Thyroid gland (tissue), 4 donors: ENCODE results near the gene IL5RA. TPM values are rescaled to one million over a fixed set of nuclear protein-coding genes. Genes with fewer than 3 reads are reported as not detected.

Experiments
- DNase-seq, 2 donors: peaks; one replicate each; pipeline ENCODE4 v3.0.0-alpha.2; 2019
- H3K27ac ChIP-seq, 3 donors: fragments of 200-600 bp; sonication (generic); 1 replicate in 2 of 3; 2 replicates in 1 of 3; pipeline ENCODE4 v1.5.1; 2016 to 2019; ENCODE audit warnings: mild to moderate bottlenecking in 1 of 3, moderate library complexity in 1 of 3
- H3K27me3 ChIP-seq: fragments of 200-600 bp; sonication (generic); one replicate; pipeline ENCODE4 v1.5.1; 2019
- H3K36me3 ChIP-seq, 2 donors: fragments of 200-600 bp; sonication (generic); one replicate each; pipeline ENCODE4 v1.5.1; 2016 to 2019
- H3K4me1 ChIP-seq, 2 donors: fragments of 200-600 bp; sonication (generic); one replicate each; pipeline ENCODE4 v1.5.1; 2017 to 2019
- H3K4me3 ChIP-seq, 3 donors: fragments of 200-600 bp; sonication (generic); replicated peaks in 1 of 3; 1 replicate in 2 of 3; 2 replicates in 1 of 3; pipeline ENCODE4 v1.5.1; 2016; ENCODE audit warnings: mild to moderate bottlenecking in 1 of 3
- H3K9me3 ChIP-seq: fragments of 200-600 bp; sonication (generic); one replicate; pipeline ENCODE4 v1.5.1; 2017
- POLR2A ChIP-seq, 2 donors: fragments of 450-650 bp; IDR thresholded peaks; one replicate each; pipeline ENCODE4 v1.6.1; 2017; ENCODE audit warnings: antibody characterized with exemption in 2 of 2, mild to moderate bottlenecking in 2 of 2, moderate library complexity in 1 of 2
- WGBS, 2 donors: methylation state at CpG; one replicate each; pipeline ENCODE4 v1.1.5; 2017; 5-methylcytosine and 5-hydroxymethylcytosine counted together
- intact Hi-C: fragments of 100-400 bp; cut with DNase I; formaldehyde crosslinking; loops from one replicate; pipeline ENCODE4 v1.15.1; 2023
- total RNA-seq, 4 donors: library from RNA; depleted of rRNA; stranded (reverse); fragments of >200 nt; gene quantifications; one replicate each; pipeline ENCODE4 v1.2.3, GENCODE V29; 2016
- TF ChIP-seq, protein P1 (sequence below), 6 experiments: fragments of 200-600 bp in 3 of 6; fragments of 450-650 bp in 3 of 6; sonication (generic) in 3 of 6; IDR thresholded peaks; one replicate each; pipeline ENCODE4 v1.5.1; 2016 to 2019; ENCODE audit warnings: antibody characterized with exemption in 6 of 6, mild to moderate bottlenecking in 2 of 6, inconsistent platforms in 1 of 6, moderate library complexity in 1 of 6

Gene IL5RA
- total RNA-seq, 4 donors from 2014 or later, result 1.6 TPM; not detected in 3

DNA sequence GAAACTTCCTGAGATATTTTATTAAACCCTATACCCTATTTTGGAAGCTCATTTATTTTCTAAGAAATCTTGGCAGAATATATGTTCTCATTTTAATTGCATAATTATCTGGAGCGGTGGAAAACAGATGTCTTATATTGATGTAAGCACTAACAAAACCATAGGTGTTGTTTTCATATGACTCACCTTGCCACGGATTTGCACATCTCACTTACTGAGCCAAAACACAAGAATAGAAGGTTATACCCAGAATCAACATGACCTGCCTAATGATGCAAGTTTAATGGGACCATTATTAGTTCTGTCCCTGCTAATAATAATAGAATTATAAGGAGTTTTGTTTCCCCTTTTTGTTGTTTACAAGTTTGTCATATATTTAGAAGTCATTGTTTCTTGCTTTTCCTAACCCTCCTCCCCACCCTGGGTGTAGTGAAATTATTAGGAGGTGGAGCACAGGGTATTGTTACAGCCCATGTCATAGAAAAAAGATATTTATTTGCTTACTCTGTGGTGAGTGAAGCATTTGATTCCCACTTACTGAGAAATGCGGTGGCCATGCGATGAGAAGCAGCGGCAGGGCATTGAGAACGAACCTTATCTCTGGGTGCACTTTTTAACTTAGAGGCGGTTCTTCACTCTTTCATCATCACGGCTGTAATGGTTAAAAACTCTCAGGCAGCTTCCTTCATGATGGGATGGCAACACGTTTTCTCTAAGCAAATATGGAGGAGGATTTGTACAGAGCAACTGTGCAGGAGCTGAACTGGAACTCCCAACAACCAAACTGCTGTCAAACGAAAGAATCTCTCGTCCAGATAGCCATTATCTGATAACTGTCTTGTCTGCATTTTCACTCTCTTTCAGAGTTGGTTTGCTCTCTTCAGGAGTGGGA is 521 bp downstream of the IL5RA start:
- WGBS, 2 donors, result 51 to 55% methylated on average over 11 of the region's 11 CpGs
- Histone ChIP-seq H3K27ac (no peak overlapping the region), H3K9me3 (no peaks in the 10 kb centered on the region), H3K4me1 (no peaks in the 10 kb centered on the region), H3K27me3 (no peaks in the 10 kb centered on the region), H3K4me3 (no peak overlapping the region), H3K36me3 (no peaks in the 10 kb centered on the region)
- intact Hi-C loops, result no loop called here
- no peak for DNase-seq
- no peak for TF ChIP-seq POLR2A (IDR thresholded peaks at IDR 0.05)
- TF ChIP-seq, protein P1, sequence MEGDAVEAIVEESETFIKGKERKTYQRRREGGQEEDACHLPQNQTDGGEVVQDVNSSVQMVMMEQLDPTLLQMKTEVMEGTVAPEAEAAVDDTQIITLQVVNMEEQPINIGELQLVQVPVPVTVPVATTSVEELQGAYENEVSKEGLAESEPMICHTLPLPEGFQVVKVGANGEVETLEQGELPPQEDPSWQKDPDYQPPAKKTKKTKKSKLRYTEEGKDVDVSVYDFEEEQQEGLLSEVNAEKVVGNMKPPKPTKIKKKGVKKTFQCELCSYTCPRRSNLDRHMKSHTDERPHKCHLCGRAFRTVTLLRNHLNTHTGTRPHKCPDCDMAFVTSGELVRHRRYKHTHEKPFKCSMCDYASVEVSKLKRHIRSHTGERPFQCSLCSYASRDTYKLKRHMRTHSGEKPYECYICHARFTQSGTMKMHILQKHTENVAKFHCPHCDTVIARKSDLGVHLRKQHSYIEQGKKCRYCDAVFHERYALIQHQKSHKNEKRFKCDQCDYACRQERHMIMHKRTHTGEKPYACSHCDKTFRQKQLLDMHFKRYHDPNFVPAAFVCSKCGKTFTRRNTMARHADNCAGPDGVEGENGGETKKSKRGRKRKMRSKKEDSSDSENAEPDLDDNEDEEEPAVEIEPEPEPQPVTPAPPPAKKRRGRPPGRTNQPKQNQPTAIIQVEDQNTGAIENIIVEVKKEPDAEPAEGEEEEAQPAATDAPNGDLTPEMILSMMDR (IDR thresholded peaks at IDR 0.05), result no peak

- intact Hi-C loops, result no loop called here
- WGBS, 2 donors, result 68 to 71% methylated on average over 3 of the region's 3 CpGs
Observed at GRCh38 chr3:3107858-3108257, 2.3 kb downstream of the IL5RA start.

DNA sequence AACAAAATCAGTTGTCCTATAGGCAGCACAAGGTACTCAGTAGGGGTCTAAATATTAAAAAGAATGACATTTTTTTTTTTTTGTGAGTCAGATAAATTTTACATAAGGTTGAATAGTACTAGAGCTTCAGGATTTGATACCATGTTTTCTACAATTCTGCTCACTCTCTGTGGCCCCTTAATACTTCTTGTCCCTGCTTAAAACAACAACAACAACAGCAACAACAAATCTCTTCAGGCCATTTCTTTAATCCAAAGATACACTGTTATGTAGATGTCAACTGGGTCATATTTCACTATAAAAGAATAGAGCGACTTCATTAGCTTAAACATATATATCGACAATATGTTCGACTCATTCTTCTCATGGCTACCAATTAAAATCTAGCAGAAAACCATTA is 3.0 kb downstream of the IL5RA start:
- H3K27ac ChIP-seq, result no peak overlapping the region
- WGBS, 2 donors, result 97 to 98% methylated on average over 3 of the region's 3 CpGs
- no peaks in the 10 kb centered on the region for H3K4me1 ChIP-seq
- DNase-seq, result no peak
- TF ChIP-seq, protein P1 (IDR thresholded peaks at IDR 0.05), result no peak
- no peak for TF ChIP-seq POLR2A (IDR thresholded peaks at IDR 0.05)
- intact Hi-C loops, result no loop called here
- H3K36me3 ChIP-seq, result no peaks in the 10 kb centered on the region
- no peak overlapping the region for H3K4me3 ChIP-seq
- H3K27me3 ChIP-seq, result no peaks in the 10 kb centered on the region
- H3K9me3 ChIP-seq, result no peaks in the 10 kb centered on the region

More at GRCh38 chr3:3107858-3108257, 2.3 kb downstream of the IL5RA start:
- H3K4me3 ChIP-seq, result no peak overlapping the region
- H3K36me3 ChIP-seq, result no peaks in the 10 kb centered on the region
- no peaks in the 10 kb centered on the region for H3K4me1 ChIP-seq
- H3K9me3 ChIP-seq, result no peaks in the 10 kb centered on the region
- TF ChIP-seq, protein P1 (IDR thresholded peaks at IDR 0.05), result no peak
- TF ChIP-seq POLR2A (IDR thresholded peaks at IDR 0.05), result no peak
- DNase-seq, result no peak
- H3K27ac ChIP-seq, result no peak overlapping the region
- no peaks in the 10 kb centered on the region for H3K27me3 ChIP-seq

DNA sequence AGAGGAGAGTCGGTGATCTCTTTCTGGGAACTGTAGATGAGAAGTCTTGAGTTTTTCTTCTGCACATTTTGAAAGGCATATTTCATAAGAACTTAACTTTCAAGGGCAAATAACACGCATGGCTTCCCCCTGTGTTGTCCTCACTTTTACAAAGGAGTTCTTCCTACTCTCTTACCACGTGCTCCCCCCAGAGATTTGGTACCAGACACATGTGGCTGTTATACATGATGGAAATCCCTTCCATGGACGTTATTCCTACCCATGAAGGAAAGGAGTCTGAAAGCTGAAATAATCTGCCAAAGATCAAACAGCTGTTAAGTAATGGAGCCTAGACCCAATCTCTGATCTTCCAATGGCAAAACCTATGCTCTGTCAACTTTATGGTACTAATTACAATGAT is 4.4 kb downstream of the IL5RA start:
- no peak overlapping the region for H3K4me3 ChIP-seq
- no peaks in the 10 kb centered on the region for H3K27me3 ChIP-seq
- no peaks in the 10 kb centered on the region for H3K36me3 ChIP-seq
- no peak overlapping the region for H3K27ac ChIP-seq
- no peaks in the 10 kb centered on the region for H3K9me3 ChIP-seq
- intact Hi-C loops, result no loop called here
- 64 to 76% methylated on average over 4 of the region's 4 CpGs for WGBS, 2 donors
- no peak for DNase-seq
- TF ChIP-seq, protein P1 (IDR thresholded peaks at IDR 0.05), result no peak
- no peak for TF ChIP-seq POLR2A (IDR thresholded peaks at IDR 0.05)
- H3K4me1 ChIP-seq, result peaks cover 6 to 7% of the 10 kb centered on the region in 2 donors

- Histone ChIP-seq H3K27ac (no peak overlapping the region), H3K27me3 (no peaks in the 10 kb centered on the region), H3K9me3 (no peaks in the 10 kb centered on the region), H3K4me1 (peaks cover 6 to 7% of the 10 kb centered on the region in 2 donors), H3K36me3 (no peaks in the 10 kb centered on the region), H3K4me3 (no peak overlapping the region)
- intact Hi-C loops, result no loop called here
- peak in 1 of 2 donors; percentile 9 for DNase-seq
- 47 to 53% methylated on average over 3 of the region's 3 CpGs for WGBS, 2 donors
- TF ChIP-seq, protein P1 (IDR thresholded peaks at IDR 0.05), result no peak
- TF ChIP-seq POLR2A (IDR thresholded peaks at IDR 0.05), result no peak
Observed at GRCh38 chr3:3105246-3105645, 4.9 kb downstream of the IL5RA start.
